CD4-positive, alpha-beta T cell (primary cell): ENCODE data around the gene RNF157. TPM values are rescaled to one million over a fixed set of nuclear protein-coding genes. Genes with fewer than 3 reads are reported as not detected.

ENCODE experiments used
- ATAC-seq: fragments of 200-7000 bp; cut with Tn5 transposase; one replicate; pipeline ENCODE4 v1.10.0; 2022; ENCODE audit warnings: mild to moderate bottlenecking; ENCODE audit not compliant: poor library complexity
- CTCF ChIA-PET: fragments of 350-600 bp; sonication (Branson Sonifier 250); formaldehyde crosslinking; loops from one replicate; lab custom pipeline; 2021; ENCODE audit warnings: antibody characterized with exemption, inconsistent platforms; lab: Charles Lee
- POLR2A ChIA-PET: fragments of 350-600 bp; sonication (Branson Sonifier 250); formaldehyde crosslinking; loops from one replicate; lab custom pipeline; 2021; ENCODE audit warnings: antibody characterized with exemption, inconsistent platforms; lab: Charles Lee
- DNase-seq, 14 experiments: peaks; one replicate each; pipeline ENCODE4 v3.0.0-alpha.2; 2013 to 2020; ENCODE audit warnings: mixed read lengths in 2 of 14
- H3K27ac ChIP-seq, 2 donors: one replicate each; pipeline versions ENCODE4 v1.5.1 to v1.7.0; 2013; ENCODE audit warnings: low read length in 2 of 2, low read depth in 1 of 2, mild to moderate bottlenecking in 1 of 2
- H3K27me3 ChIP-seq, 2 experiments: 1 replicate in 1 of 2; 2 replicates in 1 of 2; pipeline versions ENCODE4 v1.6.1 to v1.7.0; 2013; ENCODE audit warnings: low read length in 2 of 2, control low read depth in 1 of 2, mild to moderate bottlenecking in 1 of 2, moderate library complexity in 1 of 2; ENCODE audit not compliant: insufficient read depth in 2 of 2, control insufficient read depth in 1 of 2
- H3K36me3 ChIP-seq: one replicate; pipeline ENCODE4 v1.6.1; 2013; ENCODE audit warnings: low read length, control low read depth; ENCODE audit not compliant: insufficient read depth
- H3K4me1 ChIP-seq: one replicate; pipeline ENCODE4 v1.6.1; 2013; ENCODE audit warnings: low read length, control low read depth; ENCODE audit not compliant: insufficient read depth
- H3K4me3 ChIP-seq: one replicate; pipeline ENCODE4 v1.5.1; 2013; ENCODE audit warnings: mild to moderate bottlenecking, low read length, moderate library complexity
- H3K9me3 ChIP-seq, 2 experiments: 1 replicate in 1 of 2; 2 replicates in 1 of 2; pipeline versions ENCODE4 v1.6.1 to v1.7.0; 2013; ENCODE audit warnings: low read length in 2 of 2, mild to moderate bottlenecking in 2 of 2, control low read depth in 1 of 2, moderate library complexity in 1 of 2; ENCODE audit not compliant: control insufficient read depth in 1 of 2, insufficient read depth in 1 of 2
- H3K27ac Mint-ChIP-seq: one replicate; pipeline ENCODE4 v1.8.0; 2020; ENCODE audit warnings: mixed read lengths
- H3K27me3 Mint-ChIP-seq: one replicate; pipeline ENCODE4 v1.8.0; 2021; ENCODE audit warnings: mixed read lengths
- H3K36me3 Mint-ChIP-seq: one replicate; pipeline ENCODE4 v1.8.0; 2021; ENCODE audit warnings: low read depth, mixed read lengths
- H3K4me1 Mint-ChIP-seq: one replicate; pipeline ENCODE4 v1.8.0; 2021; ENCODE audit warnings: low read depth, mixed read lengths
- H3K4me3 Mint-ChIP-seq: one replicate; pipeline ENCODE4 v1.8.0; 2020; ENCODE audit warnings: mild to moderate bottlenecking, mixed read lengths
- H3K9me3 Mint-ChIP-seq: one replicate; pipeline ENCODE4 v1.8.0; 2020; ENCODE audit warnings: mixed read lengths
- CTCF ChIP-seq: fragments of 200-600 bp; IDR thresholded peaks from one replicate; pipeline ENCODE4 v1.8.0; 2022; ENCODE audit warnings: antibody characterized with exemption, mild to moderate bottlenecking
- intact Hi-C, 2 experiments: fragments of 100-400 bp; cut with DNase I in 1 of 2; cut with micrococcal nuclease in 1 of 2; formaldehyde crosslinking; loops; one replicate each; pipeline versions ENCODE4 v1.15.1 to v1.9.0; 2023 to 2025; cut with DNase I, micrococcal nuclease
- total RNA-seq, 174 experiments: library from RNA in 2 of 174; stranded (reverse) in 2 of 174; gene quantifications; one replicate each; pipeline ENCODE4 v1.2.3 and lab custom pipeline; 2021 to 2026

RNF157 gene
- total RNA-seq, 2 experiments from 2014 or later, result 18.5 to 21.1 TPM

GRCh38 chr17:76106703-76107102, 133.6 kb downstream of the RNF157 start:
- Histone ChIP-seq H3K4me3 (no peak overlapping the region), H3K27me3 (no peaks in the 10 kb centered on the region), H3K27ac (no peak overlapping the region), H3K36me3 (peaks cover 4% of the 10 kb centered on the region), H3K4me1 (peaks cover 25% of the 10 kb centered on the region), H3K9me3 (no peaks in the 10 kb centered on the region)
- no peak for ATAC-seq
- ChIA-PET POLR2A (interaction anchor here (0.5 to 0.7 kb wide), 2 partner anchors 188 to 344 kb away, joined by 3 read pairs; no protein-coding TSS in a partner anchor), CTCF (interaction anchor here (0.9 to 1.5 kb wide), 4 partner anchors 11 to 92 kb away, joined by 3 to 5 read pairs (median 4); no protein-coding TSS in a partner anchor)
- H3K27ac Mint-ChIP-seq, result no peak overlapping the region
- peaks cover 18% of the 10 kb centered on the region for H3K36me3 Mint-ChIP-seq
- no peaks in the 10 kb centered on the region for H3K9me3 Mint-ChIP-seq
- DNase-seq, result no peak
- intact Hi-C loops, result loop anchor here in 1 of 2 experiments (5.0 kb wide), 1 partner anchor 94 kb away; no protein-coding TSS in a partner anchor
- no peak overlapping the region for H3K4me3 Mint-ChIP-seq
- TF ChIP-seq CTCF, result no peak
- no peaks in the 10 kb centered on the region for H3K27me3 Mint-ChIP-seq
- peaks cover 25% of the 10 kb centered on the region for H3K4me1 Mint-ChIP-seq

DNA sequence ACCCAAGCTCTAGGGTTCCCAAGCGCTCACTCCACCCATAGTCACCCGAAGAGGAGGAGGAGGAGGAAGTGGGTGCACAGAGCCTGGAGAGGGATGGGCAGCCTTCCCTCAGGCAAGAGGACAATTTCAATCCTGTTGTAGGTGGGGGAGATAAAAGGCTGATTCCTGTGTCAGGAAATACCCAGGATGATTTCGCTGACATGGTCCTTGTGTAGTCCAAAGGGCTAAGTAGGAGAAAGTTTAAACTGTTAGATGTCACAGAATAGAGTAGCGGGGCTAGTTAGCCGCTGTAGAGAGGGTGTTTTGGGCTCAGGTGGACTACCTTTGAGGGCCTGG, 135.4 kb downstream of the RNF157 start:
- Histone ChIP-seq H3K27ac (no peak overlapping the region), H3K9me3 (no peaks in the 10 kb centered on the region), H3K4me3 (no peak overlapping the region), H3K36me3 (peaks cover 18% of the 10 kb centered on the region), H3K4me1 (peaks cover 32% of the 10 kb centered on the region), H3K27me3 (no peaks in the 10 kb centered on the region)
- peaks cover 30% of the 10 kb centered on the region for H3K36me3 Mint-ChIP-seq
- H3K4me3 Mint-ChIP-seq, result peak overlapping the region; percentile 69
- no peaks in the 10 kb centered on the region for H3K27me3 Mint-ChIP-seq
- ATAC-seq (no peak), DNase-seq (peak in 1 of 14 experiments; percentile 20)
- peaks cover 36% of the 10 kb centered on the region for H3K4me1 Mint-ChIP-seq
- intact Hi-C loops, result loop anchor here (1.0 to 5.0 kb wide), 6 partner anchors 34 to 397 kb away; partner anchors contain the start of genes PRPSAP1 (in 1 of the 2) and RHBDF2 (in 1 of the 2)
- no peaks in the 10 kb centered on the region for H3K9me3 Mint-ChIP-seq
- H3K27ac Mint-ChIP-seq, result peak overlapping the region; percentile 74
- no peak for TF ChIP-seq CTCF
- ChIA-PET CTCF (interaction anchor here (0.6 to 1.1 kb wide), 3 partner anchors 17 to 175 kb away, joined by 3 to 4 read pairs (median 3); no protein-coding TSS in a partner anchor), POLR2A (interaction anchor here (0.7 to 2.3 kb wide), 4 partner anchors 75 to 169 kb away, joined by 3 to 7 read pairs (median 5); no protein-coding TSS in a partner anchor)

- peak overlapping the region; percentile 90 for H3K27ac Mint-ChIP-seq
- H3K36me3 Mint-ChIP-seq, result peaks cover 36% of the 10 kb centered on the region
- no peak for DNase-seq
- peaks cover 38% of the 10 kb centered on the region for H3K4me1 Mint-ChIP-seq
- peaks cover 32% of the 10 kb centered on the region for H3K4me1 ChIP-seq
- no peak for ATAC-seq
- H3K9me3 Mint-ChIP-seq, result no peaks in the 10 kb centered on the region
- H3K27me3 ChIP-seq, result no peaks in the 10 kb centered on the region
- intact Hi-C loops, result loop anchor here in 1 of 2 experiments (1.0 to 5.0 kb wide), 6 partner anchors 33 to 398 kb away; partner anchors contain the start of genes PRPSAP1 and RHBDF2
- TF ChIP-seq CTCF, result no peak
- ChIA-PET CTCF (interaction anchor here (0.6 to 1.6 kb wide), 4 partner anchors 17 to 175 kb away, joined by 3 to 4 read pairs (median 3); no protein-coding TSS in a partner anchor), POLR2A (interaction anchor here (0.7 to 2.3 kb wide), 15 partner anchors 15 to 249 kb away, joined by 3 to 8 read pairs (median 4); partner anchors contain the start of genes TRIM65, UBALD2 and WBP2)
- no peaks in the 10 kb centered on the region for H3K9me3 ChIP-seq
- H3K4me3 Mint-ChIP-seq, result peak overlapping the region; percentile 98
- H3K27me3 Mint-ChIP-seq, result no peaks in the 10 kb centered on the region
- peaks cover 23% of the 10 kb centered on the region for H3K36me3 ChIP-seq
- H3K27ac ChIP-seq, result peak overlapping the region; percentile 68 to 82
- peak overlapping the region; percentile 85 for H3K4me3 ChIP-seq
Measured at GRCh38 chr17:76104140-76104895, 136.0 kb downstream of the RNF157 start.
